B cell (primary cell): Measurements from ENCODE around the gene DR1. TPM values are rescaled to one million over a fixed set of nuclear protein-coding genes. Genes with fewer than 3 reads are reported as not detected.

Source experiments
- ATAC-seq: fragments of 200-7000 bp; cut with Tn5 transposase; one replicate; pipeline ENCODE4 v1.10.0; 2021; ENCODE audit warnings: low read depth, mild to moderate bottlenecking, moderate number of reproducible peaks, moderate library complexity
- CTCF ChIA-PET: fragments of 350-600 bp; sonication (Branson Sonifier 250); formaldehyde crosslinking; loops from one replicate; lab custom pipeline; 2021; ENCODE audit warnings: antibody characterized with exemption, inconsistent platforms; lab: Charles Lee
- POLR2A ChIA-PET: fragments of 350-600 bp; sonication (Branson Sonifier 250); formaldehyde crosslinking; loops from one replicate; lab custom pipeline; 2021; ENCODE audit warnings: antibody characterized with exemption; lab: Charles Lee
- DNase-seq: peaks from one replicate; pipeline ENCODE4 v3.0.0; 2013
- H2AFZ ChIP-seq: 2 replicates; pipeline ENCODE4 v1.6.1; 2012; ENCODE audit warnings: mild to moderate bottlenecking, low read depth, low read length; ENCODE audit not compliant: insufficient read depth, poor library complexity, severe bottlenecking
- H3K27ac ChIP-seq, 2 donors: 1 replicate in 1 of 2; 2 replicates in 1 of 2; pipeline ENCODE4 v1.5.1; 2012 to 2013; ENCODE audit warnings: low read length in 2 of 2, mild to moderate bottlenecking in 2 of 2, moderate library complexity in 1 of 2
- H3K27me3 ChIP-seq, 4 experiments: fragments of 200-600 bp in 1 of 4; sonication (generic) in 1 of 4; replicated peaks in 1 of 4; 1 replicate in 2 of 4; 2 replicates in 2 of 4; pipeline versions ENCODE4 v1.6.1 to v1.7.0; 2013 to 2016; ENCODE audit warnings: low read length in 3 of 4, mild to moderate bottlenecking in 2 of 4, mixed read lengths in 1 of 4, moderate library complexity in 1 of 4; ENCODE audit not compliant: insufficient read depth in 4 of 4, control insufficient read depth in 3 of 4; ENCODE audit errors: control extremely low read depth in 1 of 4
- H3K36me3 ChIP-seq, 2 experiments: replicated peaks in 1 of 2; 1 replicate in 1 of 2; 2 replicates in 1 of 2; pipeline versions ENCODE4 v1.6.1 to v1.7.1; 2013; ENCODE audit warnings: low read length in 1 of 2; ENCODE audit not compliant: insufficient read depth in 2 of 2, control insufficient read depth in 1 of 2; ENCODE audit errors: control extremely low read depth in 1 of 2, extremely low read depth in 1 of 2
- H3K4me1 ChIP-seq, 2 donors: fragments of 200-600 bp in 1 of 2; sonication (generic) in 1 of 2; 1 replicate in 1 of 2; 2 replicates in 1 of 2; pipeline versions ENCODE4 v1.5.1 to v1.6.1; 2013 to 2017; ENCODE audit warnings: low read length in 2 of 2; ENCODE audit not compliant: control insufficient read depth in 2 of 2, insufficient read depth in 2 of 2
- H3K4me2 ChIP-seq: replicated peaks from 2 replicates; pipeline ENCODE3; 2012; ENCODE audit warnings: mild to moderate bottlenecking, low read depth, low read length; ENCODE audit not compliant: poor library complexity, severe bottlenecking
- H3K4me3 ChIP-seq, 5 experiments: fragments of 200-600 bp in 1 of 5; sonication (generic) in 1 of 5; 1 replicate in 3 of 5; 2 replicates in 2 of 5; pipeline versions ENCODE4 v1.5.1 to v1.7.0; 2011 to 2016; ENCODE audit warnings: low read length in 4 of 5, mild to moderate bottlenecking in 4 of 5, low read depth in 2 of 5, control low read depth in 1 of 5, moderate library complexity in 1 of 5; ENCODE audit not compliant: insufficient read depth in 1 of 5; ENCODE audit errors: control extremely low read depth in 1 of 5, extremely low read depth in 1 of 5
- H3K79me2 ChIP-seq: fragments of 200-600 bp; sonication (generic); one replicate; pipeline ENCODE4 v1.6.0; 2016; ENCODE audit warnings: low read length; ENCODE audit not compliant: control insufficient read depth, insufficient read depth
- H3K9ac ChIP-seq: fragments of 200-600 bp; sonication (generic); 2 replicates; pipeline ENCODE4 v1.6.1; 2017; ENCODE audit warnings: mild to moderate bottlenecking, low read length, moderate library complexity
- H3K9me3 ChIP-seq, 3 donors: one replicate each; pipeline versions ENCODE4 v1.6.1 to v1.7.1; 2013; ENCODE audit warnings: low read length in 2 of 3; ENCODE audit not compliant: control insufficient read depth in 2 of 3, insufficient read depth in 1 of 3; ENCODE audit errors: control extremely low read depth in 1 of 3
- H4K20me1 ChIP-seq: 2 replicates; pipeline ENCODE4 v1.6.0; 2012; ENCODE audit warnings: mild to moderate bottlenecking, low read length; ENCODE audit not compliant: insufficient read depth, control insufficient read depth, poor library complexity, severe bottlenecking
- H3K27ac Mint-ChIP-seq: one replicate; pipeline ENCODE4 v1.8.0; 2021; ENCODE audit warnings: mixed read lengths
- H3K27me3 Mint-ChIP-seq: one replicate; pipeline ENCODE4 v1.8.0; 2021; ENCODE audit warnings: mixed read lengths
- H3K4me1 Mint-ChIP-seq: one replicate; pipeline ENCODE4 v1.8.0; 2021; ENCODE audit warnings: mixed read lengths
- H3K4me3 Mint-ChIP-seq: one replicate; pipeline ENCODE4 v1.8.0; 2021; ENCODE audit warnings: mixed read lengths
- H3K9me3 Mint-ChIP-seq: one replicate; pipeline ENCODE4 v1.8.0; 2022; ENCODE audit warnings: mixed read lengths; ENCODE audit not compliant: insufficient read depth
- EZH2 ChIP-seq: IDR thresholded peaks from 2 replicates; pipeline ENCODE4 v1.6.1; 2012; ENCODE audit warnings: borderline replicate concordance, low read depth, mild to moderate bottlenecking, moderate library complexity, low read length; ENCODE audit not compliant: insufficient read depth, poor library complexity, severe bottlenecking
- WGBS: methylation state at CpG from one replicate; pipeline ENCODE4 v1.1.5; 2013; ENCODE audit warnings: missing lambda C conversion rate; ENCODE audit not compliant: insufficient coverage; 5-methylcytosine and 5-hydroxymethylcytosine counted together
- intact Hi-C: fragments of 100-400 bp; cut with micrococcal nuclease; formaldehyde crosslinking; loops from one replicate; pipeline ENCODE4 v1.10.0; 2022
- polyA plus RNA-seq: library from polyadenylated mRNA; depleted of rRNA; stranded (reverse); fragments of >200 nt; gene quantifications from 2 replicates; pipeline ENCODE4 v1.2.3, GENCODE V29; 2012
- total RNA-seq, 2 donors: library from RNA; stranded (reverse); fragments of 120-200 nt in 1 of 2; gene quantifications; 1 replicate in 1 of 2; 2 replicates in 1 of 2; pipeline versions ENCODE4 v1.2.3 to v1.2.4, GENCODE V29; 2013 to 2022
- TF ChIP-seq, protein P1 (sequence below): fragments of 200-600 bp; IDR thresholded peaks from one replicate; pipeline ENCODE4 v1.8.0; 2022; ENCODE audit warnings: antibody characterized with exemption, mild to moderate bottlenecking

Gene DR1
- total and polyA plus RNA-seq, 2 donors (not counting 1 experiment from before 2014, with no cell fraction given), result 11.4 to 69.2 TPM

DNA sequence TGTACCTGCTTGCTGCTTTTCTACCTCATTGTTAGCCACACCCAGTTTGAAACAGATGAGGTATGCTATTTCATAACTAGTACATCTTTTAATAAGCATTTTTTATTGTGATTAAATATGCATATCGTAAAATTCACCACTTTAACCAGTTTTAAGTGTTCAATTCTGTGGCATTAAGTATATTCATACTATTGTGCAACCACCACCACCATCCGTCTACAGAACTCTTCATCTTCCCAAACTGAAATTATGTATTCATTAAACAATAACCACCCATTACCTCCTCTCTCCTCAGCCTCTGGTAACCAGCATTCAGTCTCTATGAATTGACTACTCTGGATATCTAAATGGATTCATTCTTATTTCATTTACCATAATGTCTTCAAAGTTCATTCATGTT is 20.1 kb downstream of the DR1 start:
- Histone ChIP-seq H3K27me3 (no peaks in the 10 kb centered on the region), H3K36me3 (peaks cover 2 to 25% of the 10 kb centered on the region in 2 experiments), H3K27ac (no peak overlapping the region), H3K4me3 (no peak overlapping the region), H3K4me2 (no peak overlapping the region), H3K9ac (no peak overlapping the region), H3K79me2 (no peaks in the 10 kb centered on the region), H2AFZ (no peak overlapping the region), H4K20me1 (peaks cover under 1% of the 10 kb centered on the region), H3K4me1 (no peaks in the 10 kb centered on the region), H3K9me3 (no peaks in the 10 kb centered on the region)
- Mint-ChIP-seq H3K4me3 (no peak overlapping the region), H3K9me3 (no peaks in the 10 kb centered on the region), H3K27me3 (no peaks in the 10 kb centered on the region), H3K4me1 (peaks cover 6% of the 10 kb centered on the region), H3K27ac (no peak overlapping the region)
- no peak for TF ChIP-seq EZH2
- TF ChIP-seq, protein P1, sequence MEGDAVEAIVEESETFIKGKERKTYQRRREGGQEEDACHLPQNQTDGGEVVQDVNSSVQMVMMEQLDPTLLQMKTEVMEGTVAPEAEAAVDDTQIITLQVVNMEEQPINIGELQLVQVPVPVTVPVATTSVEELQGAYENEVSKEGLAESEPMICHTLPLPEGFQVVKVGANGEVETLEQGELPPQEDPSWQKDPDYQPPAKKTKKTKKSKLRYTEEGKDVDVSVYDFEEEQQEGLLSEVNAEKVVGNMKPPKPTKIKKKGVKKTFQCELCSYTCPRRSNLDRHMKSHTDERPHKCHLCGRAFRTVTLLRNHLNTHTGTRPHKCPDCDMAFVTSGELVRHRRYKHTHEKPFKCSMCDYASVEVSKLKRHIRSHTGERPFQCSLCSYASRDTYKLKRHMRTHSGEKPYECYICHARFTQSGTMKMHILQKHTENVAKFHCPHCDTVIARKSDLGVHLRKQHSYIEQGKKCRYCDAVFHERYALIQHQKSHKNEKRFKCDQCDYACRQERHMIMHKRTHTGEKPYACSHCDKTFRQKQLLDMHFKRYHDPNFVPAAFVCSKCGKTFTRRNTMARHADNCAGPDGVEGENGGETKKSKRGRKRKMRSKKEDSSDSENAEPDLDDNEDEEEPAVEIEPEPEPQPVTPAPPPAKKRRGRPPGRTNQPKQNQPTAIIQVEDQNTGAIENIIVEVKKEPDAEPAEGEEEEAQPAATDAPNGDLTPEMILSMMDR, result no peak
- ChIA-PET POLR2A (no interaction called here), CTCF (no interaction called here)
- DNase-seq (no peak), ATAC-seq (no peak)
- intact Hi-C loops, result no loop called here
- WGBS, result 100% methylated on average over 1 of the region's 2 CpGs

DNA sequence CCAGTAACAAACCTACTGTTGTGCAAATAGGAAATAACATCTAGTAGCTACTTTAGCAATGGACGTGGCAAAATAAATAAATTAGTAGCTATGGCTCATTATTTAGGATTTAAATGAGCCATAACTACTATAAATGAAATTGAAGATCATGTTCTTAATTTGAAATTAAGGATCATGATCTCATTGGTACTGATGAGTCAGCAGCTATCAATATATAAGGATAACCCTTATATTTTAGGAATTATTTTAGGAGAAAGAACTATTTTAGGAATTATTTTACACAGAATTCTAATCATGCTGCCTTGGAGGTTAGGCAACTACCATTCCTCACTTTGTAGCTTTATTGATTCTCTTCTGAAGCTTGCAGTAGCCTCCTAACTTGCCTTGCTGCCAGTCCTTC is 24.0 kb downstream of the DR1 start:
- H3K4me3 Mint-ChIP-seq, result no peak overlapping the region
- H3K79me2 ChIP-seq, result no peaks in the 10 kb centered on the region
- TF ChIP-seq, protein P1, result no peak
- H4K20me1 ChIP-seq, result no peaks in the 10 kb centered on the region
- no peak overlapping the region for H3K27ac ChIP-seq
- WGBS, result no CpG with 5 or more reads among the region's 1 CpG
- peaks cover 0 to 2% (median 0%) of the 10 kb centered on the region in 3 donors for H3K9me3 ChIP-seq
- no peaks in the 10 kb centered on the region for H3K4me1 Mint-ChIP-seq
- no peak overlapping the region for H3K4me3 ChIP-seq
- ATAC-seq (no peak), DNase-seq (no peak)
- H2AFZ ChIP-seq, result no peak overlapping the region
- intact Hi-C loops, result no loop called here
- POLR2A ChIA-PET, result no interaction called here
- no peak overlapping the region for H3K27ac Mint-ChIP-seq
- no peak overlapping the region for H3K9ac ChIP-seq
- no peaks in the 10 kb centered on the region for H3K27me3 ChIP-seq
- no peaks in the 10 kb centered on the region for H3K27me3 Mint-ChIP-seq
- H3K9me3 Mint-ChIP-seq, result peaks cover 2% of the 10 kb centered on the region
- CTCF ChIA-PET, result interaction anchor here (0.6 kb wide), 1 partner anchor 240 kb away, joined by 3 read pairs; no protein-coding TSS in a partner anchor
- H3K4me1 ChIP-seq, result no peaks in the 10 kb centered on the region
- peaks cover 2 to 4% of the 10 kb centered on the region in 2 experiments for H3K36me3 ChIP-seq
- no peak overlapping the region for H3K4me2 ChIP-seq
